NCI-H510A (cell line): ENCODE data around the gene PDIA6.
A peak's percentile ranks its signal among the peaks of the same experiment; 100 is the strongest.
"Not testable (repeated sequence)": the region's sequence is repeated elsewhere in the genome, so short reads cannot be mapped to it uniquely, and the experiment has no call there.

ENCODE experiments used
- DNase-seq: peaks from one replicate; lab custom pipeline; 2025; lab: John Stamatoyannopoulos, UW

PDIA6 gene

GRCh38 chr2:10832203-10832936 lies 19.8 kb upstream of the PDIA6 start:
- peak; percentile 73 for DNase-seq

GRCh38 chr2:10831400-10831985 lies 18.9 kb upstream of the PDIA6 start:
- DNase-seq: no peak

- no peak for DNase-seq
These were observed 18.2 kb upstream of the PDIA6 start for GRCh38 chr2:10830641-10831399.

- no peak for DNase-seq
These were observed 17.6 kb upstream of the PDIA6 start for GRCh38 chr2:10830203-10830602.

- DNase-seq: no peak
These were observed 16.7 kb upstream of the PDIA6 start for GRCh38 chr2:10829299-10829698.

GRCh38 chr2:10828346-10828745 lies 15.8 kb upstream of the PDIA6 start:
- no peak for DNase-seq

- no peak for DNase-seq
These were observed 14.0 kb upstream of the PDIA6 start for GRCh38 chr2:10826625-10827024.

GRCh38 chr2:10826026-10826425 lies 13.4 kb upstream of the PDIA6 start:
- no peak for DNase-seq

GRCh38 chr2:10824191-10824590 lies 11.6 kb upstream of the PDIA6 start:
- no peak for DNase-seq

GRCh38 chr2:10820978-10821695 lies 8.6 kb upstream of the PDIA6 start:
- DNase-seq: no peak

GRCh38 chr2:10820562-10820961 lies 8.0 kb upstream of the PDIA6 start:
- no peak for DNase-seq

GRCh38 chr2:10819714-10820314 lies 7.2 kb upstream of the PDIA6 start:
- DNase-seq: no peak

GRCh38 chr2:10818984-10819383 lies 6.4 kb upstream of the PDIA6 start:
- no peak for DNase-seq

- DNase-seq: not testable (repeated sequence)
These were observed 5.7 kb upstream of the PDIA6 start for GRCh38 chr2:10818305-10818704.

- no peak for DNase-seq
These were observed 4.8 kb upstream of the PDIA6 start for GRCh38 chr2:10817413-10817812.

GRCh38 chr2:10814571-10815331 lies 2.2 kb upstream of the PDIA6 start:
- DNase-seq: no peak

GRCh38 chr2:10814142-10814541 lies 1.6 kb upstream of the PDIA6 start:
- no peak for DNase-seq

- not testable (repeated sequence) for DNase-seq
These were observed 866 bp upstream of the PDIA6 start for GRCh38 chr2:10813163-10814138.

GRCh38 chr2:10811517-10811916 lies 1.1 kb downstream of the PDIA6 start:
- DNase-seq: no peak
